HepG2 (cell line): ENCODE data around the gene COG1. TPM values are rescaled to one million over a fixed set of nuclear protein-coding genes. Genes with fewer than 3 reads are reported as not detected.

Source experiments
- CC2D1A ChIP-seq: sonication (generic); formaldehyde crosslinking; IDR thresholded peaks from 2 replicates; pipeline ENCODE4 v1.8.1; 2023; ENCODE audit warnings: mild to moderate bottlenecking, missing genetic modification reagents
- EEA1 ChIP-seq: sonication (generic); formaldehyde crosslinking; IDR thresholded peaks from 2 replicates; pipeline ENCODE4 v1.5.1; 2020; ENCODE audit warnings: mild to moderate bottlenecking, missing genetic modification reagents, borderline replicate concordance
- FOXJ3 ChIP-seq: sonication (generic); formaldehyde crosslinking; IDR thresholded peaks from 2 replicates; pipeline ENCODE4 v1.4.0; 2020; ENCODE audit warnings: missing genetic modification reagents, mild to moderate bottlenecking, borderline replicate concordance
- GTF2F1 ChIP-seq: fragments of 150-350 bp; IDR thresholded peaks from 2 replicates; pipeline ENCODE4 v1.6.1; 2014; ENCODE audit warnings: low read length
- MIER2 ChIP-seq: IDR thresholded peaks from 2 replicates; pipeline ENCODE4 v1.6.1; 2016; ENCODE audit warnings: missing biosample characterization, missing genetic modification reagents
- MYC ChIP-seq: sonication (generic); formaldehyde crosslinking; IDR thresholded peaks from 2 replicates; pipeline ENCODE4 v1.9.0; 2021; ENCODE audit warnings: missing genetic modification reagents, borderline replicate concordance
- NFAT5 ChIP-seq: sonication (generic); formaldehyde crosslinking; IDR thresholded peaks from 2 replicates; pipeline ENCODE4 v1.4.0; 2020; ENCODE audit warnings: missing genetic modification reagents
- NFE2L1 ChIP-seq: sonication (generic); formaldehyde crosslinking; IDR thresholded peaks from 2 replicates; pipeline ENCODE4 v1.4.0; 2020; ENCODE audit warnings: missing genetic modification reagents, mild to moderate bottlenecking, borderline replicate concordance
- NPAS2 ChIP-seq: sonication (generic); formaldehyde crosslinking; IDR thresholded peaks from 2 replicates; pipeline ENCODE4 v1.8.0; 2022; ENCODE audit warnings: mild to moderate bottlenecking, missing genetic modification reagents, borderline replicate concordance
- SP1 ChIP-seq, 2 experiments: fragments of 450-650 bp in 1 of 2; sonication (generic) in 1 of 2; formaldehyde crosslinking in 1 of 2; IDR thresholded peaks; 2 replicates each; pipeline versions ENCODE4 v1.4.0 to v1.6.1; 2016 to 2020; ENCODE audit warnings: missing genetic modification reagents in 1 of 2
- THAP11 ChIP-seq: IDR thresholded peaks from 2 replicates; pipeline ENCODE4 v1.6.1; 2016; ENCODE audit warnings: missing biosample characterization, missing genetic modification reagents
- ZIK1 ChIP-seq: sonication (generic); formaldehyde crosslinking; IDR thresholded peaks from 2 replicates; pipeline ENCODE4 v1.5.0; 2020; ENCODE audit warnings: mild to moderate bottlenecking, low read depth, missing genetic modification reagents, borderline replicate concordance
- ZMYM4 ChIP-seq: sonication (generic); formaldehyde crosslinking; IDR thresholded peaks from 2 replicates; pipeline ENCODE4 v1.8.1; 2023; ENCODE audit warnings: mild to moderate bottlenecking, missing genetic modification reagents
- ZNF263 ChIP-seq: sonication (generic); formaldehyde crosslinking; IDR thresholded peaks from 2 replicates; pipeline ENCODE4 v1.4.0; 2020; ENCODE audit warnings: missing genetic modification reagents
- ZNF30 ChIP-seq: sonication (generic); formaldehyde crosslinking; IDR thresholded peaks from 2 replicates; pipeline ENCODE4 v1.5.0; 2020; ENCODE audit warnings: mild to moderate bottlenecking, missing genetic modification reagents
- ZNF326 ChIP-seq: sonication (generic); formaldehyde crosslinking; IDR thresholded peaks from 2 replicates; pipeline ENCODE4 v1.4.0; 2020; ENCODE audit warnings: missing genetic modification reagents, borderline replicate concordance
- ZNF562 ChIP-seq: sonication (generic); formaldehyde crosslinking; IDR thresholded peaks from 2 replicates; pipeline ENCODE4 v1.8.0; 2022; ENCODE audit warnings: missing genetic modification reagents, borderline replicate concordance
- polyA plus RNA-seq, 8 experiments: library from polyadenylated mRNA; depleted of rRNA in 3 of 8; stranded (reverse) in 7 of 8; unstranded in 1 of 8; fragments of >200 nt; fragmentation: Illumina TruSeq in 4 of 8; extraction: Trizol in 4 of 8; gene quantifications; 2 replicates each; pipeline versions ENCODE4 v1.2.1 to v1.2.3, GENCODE V29; 2011 to 2016; ENCODE audit warnings: low read depth in 4 of 8, missing spikeins in 1 of 8, mixed read lengths in 1 of 8; ENCODE audit not compliant: insufficient read depth in 1 of 8
- total RNA-seq, 5 experiments: library from RNA; depleted of rRNA; stranded (reverse); fragments of >200 nt; fragmentation: Illumina TruSeq; extraction: Trizol; gene quantifications; 2 replicates each; pipeline ENCODE4 v1.2.3, GENCODE V29; 2016; ENCODE audit warnings: low read depth in 1 of 5
- TF ChIP-seq, protein P1 (sequence below): sonication (generic); formaldehyde crosslinking; IDR thresholded peaks from 2 replicates; pipeline ENCODE4 v1.8.0; 2022; ENCODE audit warnings: mild to moderate bottlenecking, missing genetic modification reagents, moderate library complexity
- TF ChIP-seq, protein P2 (sequence below): sonication (generic); formaldehyde crosslinking; conservative IDR thresholded peaks from 2 replicates; pipeline ENCODE4 v1.8.0; 2022; ENCODE audit warnings: missing genetic modification reagents
- TF ChIP-seq, protein P3 (sequence below): sonication (generic); formaldehyde crosslinking; IDR thresholded peaks from 2 replicates; pipeline ENCODE4 v1.5.1; 2020; ENCODE audit warnings: mild to moderate bottlenecking, missing genetic modification reagents, moderate library complexity

COG1 gene
- total and polyA plus RNA-seq, 2 of the 13 experiments (the other 11 are each of a cell fraction or from before 2014, with no cell fraction given), result 36.6 to 39.7 TPM

DNA sequence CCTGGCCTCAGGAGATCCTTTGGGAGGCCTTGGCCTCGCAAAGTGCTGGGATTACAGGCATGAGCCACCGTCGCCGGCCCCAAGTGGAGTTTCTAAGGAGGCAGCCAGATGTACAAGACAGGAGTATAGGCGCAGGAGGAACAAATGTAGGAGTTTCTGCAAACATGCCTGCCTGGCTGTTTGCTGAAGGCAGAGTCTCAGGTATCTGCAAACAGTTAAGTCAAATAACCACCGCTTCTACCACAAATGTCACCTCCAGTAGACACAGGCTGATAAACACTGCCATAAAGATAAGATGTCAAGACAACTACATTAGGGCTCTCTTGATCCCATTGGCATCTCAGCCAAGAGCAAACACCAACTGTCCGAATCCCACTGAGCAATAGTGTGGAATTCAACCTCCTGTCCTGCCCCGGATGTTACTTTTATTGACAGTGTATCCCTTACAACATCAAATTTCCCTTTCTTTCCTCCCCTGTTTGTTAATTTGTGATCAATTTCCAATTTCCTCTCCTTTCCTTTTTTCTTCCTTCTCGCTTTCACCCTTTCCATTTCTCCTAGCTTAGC lies 5.6 kb upstream of the COG1 start (continued):
- peak; percentile 99 for TF ChIP-seq FOXJ3 (CRISPR knock-in tag)
- TF ChIP-seq, protein P1, sequence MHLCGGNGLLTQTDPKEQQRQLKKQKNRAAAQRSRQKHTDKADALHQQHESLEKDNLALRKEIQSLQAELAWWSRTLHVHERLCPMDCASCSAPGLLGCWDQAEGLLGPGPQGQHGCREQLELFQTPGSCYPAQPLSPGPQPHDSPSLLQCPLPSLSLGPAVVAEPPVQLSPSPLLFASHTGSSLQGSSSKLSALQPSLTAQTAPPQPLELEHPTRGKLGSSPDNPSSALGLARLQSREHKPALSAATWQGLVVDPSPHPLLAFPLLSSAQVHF (CRISPR knock-in tag), result 0 out of 2 replicates have a peak, but pooled peaks have one; percentile 42
- TF ChIP-seq, protein P2, sequence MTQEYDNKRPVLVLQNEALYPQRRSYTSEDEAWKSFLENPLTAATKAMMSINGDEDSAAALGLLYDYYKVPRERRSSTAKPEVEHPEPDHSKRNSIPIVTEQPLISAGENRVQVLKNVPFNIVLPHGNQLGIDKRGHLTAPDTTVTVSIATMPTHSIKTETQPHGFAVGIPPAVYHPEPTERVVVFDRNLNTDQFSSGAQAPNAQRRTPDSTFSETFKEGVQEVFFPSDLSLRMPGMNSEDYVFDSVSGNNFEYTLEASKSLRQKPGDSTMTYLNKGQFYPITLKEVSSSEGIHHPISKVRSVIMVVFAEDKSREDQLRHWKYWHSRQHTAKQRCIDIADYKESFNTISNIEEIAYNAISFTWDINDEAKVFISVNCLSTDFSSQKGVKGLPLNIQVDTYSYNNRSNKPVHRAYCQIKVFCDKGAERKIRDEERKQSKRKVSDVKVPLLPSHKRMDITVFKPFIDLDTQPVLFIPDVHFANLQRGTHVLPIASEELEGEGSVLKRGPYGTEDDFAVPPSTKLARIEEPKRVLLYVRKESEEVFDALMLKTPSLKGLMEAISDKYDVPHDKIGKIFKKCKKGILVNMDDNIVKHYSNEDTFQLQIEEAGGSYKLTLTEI, result no peak
- no peak for TF ChIP-seq GTF2F1
- TF ChIP-seq ZNF30 (CRISPR knock-in tag), result no peak
- no peak for TF ChIP-seq ZIK1 (CRISPR knock-in tag)
- TF ChIP-seq, protein P3, sequence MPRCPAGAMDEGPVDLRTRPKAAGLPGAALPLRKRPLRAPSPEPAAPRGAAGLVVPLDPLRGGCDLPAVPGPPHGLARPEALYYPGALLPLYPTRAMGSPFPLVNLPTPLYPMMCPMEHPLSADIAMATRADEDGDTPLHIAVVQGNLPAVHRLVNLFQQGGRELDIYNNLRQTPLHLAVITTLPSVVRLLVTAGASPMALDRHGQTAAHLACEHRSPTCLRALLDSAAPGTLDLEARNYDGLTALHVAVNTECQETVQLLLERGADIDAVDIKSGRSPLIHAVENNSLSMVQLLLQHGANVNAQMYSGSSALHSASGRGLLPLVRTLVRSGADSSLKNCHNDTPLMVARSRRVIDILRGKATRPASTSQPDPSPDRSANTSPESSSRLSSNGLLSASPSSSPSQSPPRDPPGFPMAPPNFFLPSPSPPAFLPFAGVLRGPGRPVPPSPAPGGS, result peak; percentile 92
- TF ChIP-seq ZNF263 (CRISPR knock-in tag), result 0 out of 2 replicates have a peak, but pooled peaks have one; percentile 12
- TF ChIP-seq NPAS2 (CRISPR knock-in tag), result no peak
- TF ChIP-seq THAP11 (CRISPR knock-in tag), result peak; percentile 76
- 0 out of 2 replicates have a peak, but pooled peaks have one; percentile 40 for TF ChIP-seq ZNF562 (CRISPR knock-in tag)
- no peak for TF ChIP-seq NFAT5 (CRISPR knock-in tag)
- TF ChIP-seq ZNF326, result no peak
- peak; percentile 82 for TF ChIP-seq ZMYM4 (CRISPR knock-in tag)
- TF ChIP-seq MIER2, result peak; percentile 74
- TF ChIP-seq CC2D1A (CRISPR knock-in tag), result no peak
- TF ChIP-seq MYC (CRISPR knock-in tag), result peak; percentile 38; the same call in 1 of the 2 replicates
- TF ChIP-seq SP1 (IDR thresholded peaks at IDR 0.05), result no peak
- TF ChIP-seq SP1 (CRISPR knock-in tag; IDR thresholded peaks at IDR 0.05), result peak; percentile 44; the same call in 1 of the 2 replicates
- TF ChIP-seq NFE2L1 (CRISPR knock-in tag), result no peak
- TF ChIP-seq EEA1 (CRISPR knock-in tag), result no peak
